NOMO-1 treated with dmso at 0.1 percent for 144 hours (cell line): ENCODE results near the gene RASGRF1.
"Not testable (repeated sequence)": the region's sequence is repeated elsewhere in the genome, so short reads cannot be mapped to it uniquely, and the experiment has no call there.

Source experiments
- DNase-seq: peaks from one replicate; lab custom pipeline; 2025; ENCODE audit not compliant: unreplicated experiment; lab: John Stamatoyannopoulos, UW

RASGRF1 gene

DNA sequence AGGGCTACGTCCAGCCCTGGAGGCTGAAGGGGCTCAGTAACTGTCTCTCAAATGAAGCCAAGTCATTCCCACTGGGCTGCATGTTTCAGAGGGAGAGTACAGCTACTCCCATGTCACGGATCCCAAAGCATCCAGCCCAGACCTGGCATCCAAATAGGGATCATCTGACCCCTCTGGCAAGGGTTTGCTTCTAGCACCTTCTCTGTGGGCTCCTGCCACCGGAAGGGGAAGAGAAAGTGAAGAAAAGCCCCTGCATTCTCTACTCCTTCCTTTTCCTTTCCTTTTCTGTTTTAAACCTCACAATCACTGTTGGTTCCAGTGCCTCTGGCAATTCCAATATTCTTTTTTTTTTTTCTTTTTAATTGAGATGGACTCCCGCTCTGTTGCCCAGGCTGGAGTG, 81.2 kb downstream of the RASGRF1 start:
- DNase-seq = no peak

- DNase-seq = no peak
Observed at GRCh38 chr15:79008659-79009058, 81.9 kb downstream of the RASGRF1 start.

GRCh38 chr15:79007066-79007465, 83.5 kb downstream of the RASGRF1 start:
- no peak for DNase-seq

DNA sequence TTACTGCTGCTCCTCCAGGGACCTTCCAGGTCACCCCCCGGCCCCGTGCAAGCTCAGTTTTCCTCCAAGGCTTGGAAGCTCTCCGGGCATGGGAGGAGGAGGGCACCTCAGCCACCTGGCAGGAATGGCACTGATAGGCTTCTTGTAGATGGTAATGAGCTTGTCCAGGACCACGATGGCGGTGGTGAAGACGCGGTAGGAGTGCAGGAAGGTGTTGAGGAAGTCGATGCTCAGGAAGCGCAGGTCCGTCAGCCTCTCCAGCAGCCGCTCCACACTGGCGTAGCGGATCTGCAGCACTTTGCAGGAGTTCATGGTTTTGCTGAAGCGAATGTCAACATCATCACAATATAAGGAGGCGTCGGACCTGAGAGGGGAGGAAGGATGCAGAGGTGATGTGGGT, 84.5 kb downstream of the RASGRF1 start:
- DNase-seq = no peak

DNA sequence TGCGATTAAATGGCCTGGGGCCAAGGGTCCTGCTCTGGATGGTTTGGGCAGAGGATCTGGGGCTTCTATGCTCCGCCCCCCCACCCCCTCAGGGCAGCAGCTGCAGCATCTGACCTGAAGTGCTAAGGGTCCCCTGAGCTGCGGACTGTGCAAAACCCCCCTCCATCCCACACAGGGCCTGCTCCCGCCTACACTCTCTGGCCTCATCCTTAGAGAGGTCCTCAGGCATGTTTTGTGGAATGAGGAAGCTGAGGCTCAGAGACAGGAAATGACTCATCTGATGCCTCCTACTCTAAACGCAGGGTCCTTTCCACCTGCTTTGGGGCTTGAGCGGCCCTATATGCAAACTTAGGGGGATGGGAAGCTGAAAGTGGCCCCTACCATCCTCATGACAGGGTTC, 86.2 kb downstream of the RASGRF1 start:
- DNase-seq = peak; percentile 51

DNA sequence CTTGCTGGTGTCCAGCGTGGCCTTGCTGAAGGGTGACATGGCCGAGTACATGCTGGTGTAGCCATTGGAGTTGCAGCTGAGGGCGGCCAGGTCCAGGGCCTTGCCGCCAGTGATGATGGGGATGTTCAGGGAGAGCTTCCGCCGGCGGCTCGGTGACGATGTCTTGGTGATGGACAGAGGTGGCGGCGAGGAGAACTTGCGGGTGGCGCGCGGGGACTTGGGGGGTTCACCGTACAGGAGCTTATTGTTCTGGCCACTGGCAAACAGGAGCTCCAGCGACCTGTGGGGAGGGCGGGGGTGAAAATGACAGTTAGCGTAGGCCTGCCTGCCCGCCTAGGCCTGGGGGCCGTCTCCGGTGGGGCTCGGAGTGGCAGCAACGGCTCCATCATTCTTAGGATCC, 86.7 kb downstream of the RASGRF1 start:
- no peak for DNase-seq

DNA sequence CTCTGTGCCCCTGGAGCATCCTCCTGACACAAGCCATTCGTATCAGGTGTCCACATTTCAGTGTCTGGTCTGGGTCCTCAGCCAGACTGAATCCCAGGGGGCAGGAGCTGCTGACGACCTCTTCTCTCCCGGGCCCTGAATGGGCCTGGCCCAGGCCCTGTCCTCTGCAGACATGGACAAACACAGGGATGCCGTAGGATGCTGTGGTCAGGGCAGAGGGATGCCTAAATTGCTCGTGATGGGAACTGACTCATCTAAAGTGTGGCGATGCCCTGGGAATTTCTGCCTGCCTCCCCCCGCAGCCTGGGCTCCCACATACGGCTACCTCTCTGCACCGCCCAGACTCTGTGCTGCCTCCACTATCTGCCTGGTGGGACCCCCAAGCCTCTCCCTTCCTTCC, 87.3 kb downstream of the RASGRF1 start:
- no peak for DNase-seq

DNA sequence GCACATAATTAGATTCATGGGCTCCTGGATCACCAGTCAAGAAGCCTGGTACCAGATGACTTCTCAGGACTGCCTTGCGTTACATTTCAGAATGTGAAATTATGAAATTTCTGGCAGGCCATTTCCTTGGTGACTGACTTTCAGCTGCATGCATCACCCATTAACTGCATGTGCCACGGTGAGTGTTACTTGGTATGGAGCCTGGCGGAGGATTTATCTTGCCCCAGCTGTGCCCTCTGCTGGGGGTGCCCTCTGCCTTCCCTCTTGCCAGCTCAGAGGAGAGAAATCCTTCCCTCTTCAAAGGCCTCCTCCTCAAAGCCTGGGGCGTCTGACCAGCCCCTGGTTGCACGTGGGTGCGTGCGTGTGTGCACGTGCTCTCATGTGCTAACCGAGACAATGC, 88.0 kb downstream of the RASGRF1 start:
- no peak for DNase-seq

GRCh38 chr15:78999636-79000035, 90.9 kb downstream of the RASGRF1 start:
- no peak for DNase-seq

- no peak for DNase-seq
Observed at GRCh38 chr15:78998526-78998925, 92.1 kb downstream of the RASGRF1 start.

DNA sequence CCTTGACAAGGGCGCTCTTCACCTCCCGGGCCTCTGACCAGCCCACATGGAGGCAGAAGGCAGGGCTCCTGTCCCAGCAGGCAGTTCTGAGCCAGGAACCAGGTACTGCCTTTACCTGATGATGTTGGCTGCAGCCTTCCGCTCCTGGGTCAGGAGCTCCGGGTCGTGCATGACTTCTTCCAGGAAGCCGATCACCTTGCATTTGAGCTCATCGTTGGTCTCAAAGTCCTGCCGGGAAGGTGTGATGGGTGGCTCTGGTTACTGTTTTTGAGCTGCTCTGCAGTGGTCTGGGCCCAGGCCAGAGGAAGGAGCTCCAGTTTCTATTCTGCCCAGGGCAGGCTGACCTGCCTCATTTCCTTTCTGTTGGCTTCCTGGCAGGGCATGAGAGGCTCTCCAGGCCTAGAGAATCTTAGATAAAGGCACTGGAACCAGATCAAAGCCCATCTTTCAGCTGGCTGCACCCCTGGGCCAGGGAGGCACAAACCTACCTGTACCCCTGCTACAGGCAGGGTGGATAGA, 92.5 kb downstream of the RASGRF1 start:
- DNase-seq = no peak

- no peak for DNase-seq
Observed at GRCh38 chr15:78996894-78997275, 93.7 kb downstream of the RASGRF1 start.

DNA sequence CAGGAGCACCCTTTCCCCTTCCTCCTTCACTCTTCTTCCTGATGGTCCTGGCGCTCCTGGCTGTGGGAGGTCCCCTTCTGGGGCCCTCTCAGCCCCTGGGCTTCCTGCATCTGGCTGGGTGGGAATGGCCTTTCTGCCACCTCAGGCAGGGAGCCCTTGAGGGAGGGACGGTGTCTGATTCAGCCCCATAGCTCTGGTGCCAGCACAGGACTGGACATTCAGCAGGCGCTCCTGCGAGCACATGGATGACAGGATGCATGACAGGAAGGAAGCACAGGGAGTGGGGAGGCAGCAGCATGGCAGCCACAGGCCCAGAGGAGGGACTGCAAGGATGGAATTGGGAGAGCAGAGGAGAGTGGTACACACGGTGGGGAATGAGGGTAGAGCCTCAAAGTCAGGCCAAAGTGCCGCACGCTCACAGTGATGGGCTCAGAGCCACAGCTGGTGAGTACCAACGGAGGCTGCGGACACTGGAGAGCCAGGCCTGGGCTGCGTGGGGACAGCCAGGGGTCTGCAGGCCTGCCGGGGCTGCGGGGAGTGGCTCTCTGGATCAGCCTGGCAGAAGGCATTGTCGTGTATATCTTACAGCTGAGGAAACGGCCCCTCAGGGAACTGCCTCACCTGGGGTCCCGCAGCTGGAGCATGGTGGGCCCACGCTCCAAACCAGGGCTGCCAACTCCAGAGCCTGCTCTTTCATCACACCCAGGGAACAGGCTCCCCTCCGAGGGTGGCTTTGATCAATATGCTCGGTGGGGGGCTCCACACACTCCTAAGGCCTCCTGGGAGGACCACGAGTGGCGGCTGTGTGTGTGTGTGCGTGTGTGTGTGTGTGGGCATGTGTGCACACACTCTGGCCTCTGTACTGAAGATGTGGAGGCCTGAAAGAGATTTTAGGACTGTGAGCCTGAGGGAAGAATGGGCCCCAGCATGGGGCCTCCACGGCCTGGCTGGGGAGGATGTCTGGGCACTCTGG, 94.4 kb downstream of the RASGRF1 start:
- DNase-seq = no peak

DNA sequence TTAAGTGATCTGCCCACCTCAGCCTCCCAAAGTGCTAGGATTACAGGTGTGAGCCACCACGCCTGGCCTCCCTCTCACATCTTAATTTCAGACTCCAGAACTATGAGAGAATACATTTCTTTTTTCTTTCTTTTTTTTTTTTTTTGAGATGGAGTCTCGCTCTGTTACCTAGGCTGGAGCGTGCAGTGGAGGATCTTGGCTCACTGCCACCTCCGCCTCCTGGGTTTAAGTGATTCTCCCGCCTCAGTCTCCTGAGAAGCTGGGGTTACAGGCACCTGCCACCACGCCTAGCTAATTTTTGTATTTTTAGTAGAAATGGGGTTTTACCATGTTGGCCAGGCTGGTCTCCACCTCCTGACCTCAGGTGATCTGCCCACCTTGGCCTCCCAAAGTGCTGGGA, 95.4 kb downstream of the RASGRF1 start:
- not testable (repeated sequence) for DNase-seq

- DNase-seq = no peak
Observed at GRCh38 chr15:78993931-78994530, 96.5 kb downstream of the RASGRF1 start.

DNA sequence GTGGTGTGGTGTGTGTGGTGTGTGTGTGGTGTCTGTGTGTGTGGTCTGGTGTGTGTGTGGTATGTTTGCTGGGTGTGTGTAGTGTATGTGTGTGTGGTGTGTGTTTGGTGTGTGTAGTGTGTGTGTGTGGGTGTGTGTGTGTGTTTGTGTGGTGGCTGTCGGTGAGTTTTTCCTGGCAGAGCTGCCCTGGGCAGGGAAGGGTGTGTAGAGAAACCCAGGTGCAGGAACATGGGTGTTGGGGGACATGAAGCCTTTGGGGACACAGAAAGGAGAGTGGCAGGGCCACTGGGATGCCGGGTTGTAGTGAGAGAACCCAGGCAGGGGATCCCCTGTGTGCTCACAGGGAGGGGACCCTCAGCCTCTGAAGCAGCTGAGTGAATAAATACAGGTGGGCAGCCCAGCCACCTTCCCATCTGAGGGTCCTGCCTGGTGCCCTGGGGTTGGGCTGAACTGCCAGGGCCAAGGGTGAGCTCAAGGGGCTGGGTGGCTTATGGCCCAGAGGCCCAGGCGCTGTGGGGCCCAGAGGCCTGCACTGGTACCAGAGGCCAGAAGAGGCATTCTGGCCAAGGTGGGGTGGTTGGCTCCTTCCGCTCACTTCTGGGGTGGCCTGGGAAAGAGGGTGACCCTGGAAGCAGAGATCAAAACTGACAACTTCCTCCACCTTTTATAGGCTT, 97.2 kb downstream of the RASGRF1 start:
- DNase-seq = no peak

GRCh38 chr15:78992416-78993256, 97.9 kb downstream of the RASGRF1 start:
- DNase-seq = no peak

- DNase-seq = no peak
Observed at GRCh38 chr15:78991879-78992278, 98.7 kb downstream of the RASGRF1 start.

DNA sequence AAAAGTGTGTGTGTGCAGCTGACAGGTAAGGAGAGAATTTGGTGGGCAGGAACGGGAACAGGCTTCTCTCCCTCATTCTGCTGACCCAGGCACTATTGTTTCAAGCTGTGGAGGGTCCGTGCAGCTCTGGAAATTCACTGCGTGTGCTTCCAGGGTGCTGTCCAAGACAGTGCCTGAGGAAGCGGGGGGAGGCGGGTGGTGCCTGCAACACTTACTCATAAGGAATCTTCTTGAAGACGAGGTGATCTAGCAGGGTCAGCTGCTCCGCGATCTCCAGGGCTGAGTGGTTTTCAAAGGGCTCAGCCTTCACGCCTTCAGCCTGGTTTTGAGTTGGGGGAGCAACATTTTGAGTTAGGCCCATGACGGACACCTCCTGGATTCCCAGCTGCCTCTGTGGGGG, 99.1 kb downstream of the RASGRF1 start:
- no peak for DNase-seq

GRCh38 chr15:78990278-78990677, 100.3 kb downstream of the RASGRF1 start:
- DNase-seq = no peak
